Fibroblast of lung (primary cell): ENCODE data around the gene CSNK1D. TPM values are rescaled to one million over a fixed set of nuclear protein-coding genes. Genes with fewer than 3 reads are reported as not detected.

Experiments used
- DNase-seq, 2 donors: peaks; one replicate each; pipeline versions ENCODE4 v3.0.0 to v3.0.0-alpha.2; 2010; ENCODE audit warnings: low read depth in 2 of 2
- H2AFZ ChIP-seq: 2 replicates; pipeline ENCODE4 v1.5.1; 2012; ENCODE audit warnings: low read length, control low read depth, inconsistent platforms
- H3K27ac ChIP-seq: 2 replicates; pipeline ENCODE4 v1.5.1; 2011; ENCODE audit warnings: low read length, control low read depth; ENCODE audit not compliant: insufficient read depth
- H3K27me3 ChIP-seq: 2 replicates; pipeline ENCODE4 v1.5.1; 2011; ENCODE audit warnings: mild to moderate bottlenecking, low read length; ENCODE audit not compliant: control insufficient read depth, insufficient read depth
- H3K36me3 ChIP-seq: 2 replicates; pipeline ENCODE4 v1.5.1; 2011; ENCODE audit warnings: low read length; ENCODE audit not compliant: control insufficient read depth, insufficient read depth
- H3K4me1 ChIP-seq: 2 replicates; pipeline ENCODE4 v1.5.1; 2011; ENCODE audit warnings: low read length; ENCODE audit not compliant: control insufficient read depth, insufficient read depth; ENCODE audit errors: extremely low read depth
- H3K4me2 ChIP-seq: 2 replicates; pipeline ENCODE4 v1.5.1; 2011; ENCODE audit warnings: low read length, control low read depth; ENCODE audit not compliant: insufficient read depth; ENCODE audit errors: extremely low read depth
- H3K4me3 ChIP-seq, 4 experiments: fragments of 200-600 bp in 1 of 4; sonication (generic) in 1 of 4; replicated peaks in 1 of 4; 2 replicates each; pipeline ENCODE4 v1.5.1; 2011 to 2016; ENCODE audit warnings: low read length in 4 of 4, low read depth in 3 of 4, mild to moderate bottlenecking in 3 of 4, control low read depth in 2 of 4, inconsistent platforms in 1 of 4, mixed read lengths in 1 of 4; ENCODE audit not compliant: insufficient read depth in 1 of 4; ENCODE audit errors: control extremely low read depth in 1 of 4
- H3K79me2 ChIP-seq: 2 replicates; pipeline ENCODE4 v1.5.1; 2012; ENCODE audit warnings: mild to moderate bottlenecking, low read length, inconsistent platforms; ENCODE audit not compliant: control insufficient read depth, insufficient read depth
- H3K9ac ChIP-seq: 2 replicates; pipeline ENCODE4 v1.5.1; 2011; ENCODE audit warnings: mild to moderate bottlenecking, low read length, control low read depth; ENCODE audit not compliant: insufficient read depth
- H3K9me3 ChIP-seq: 2 replicates; pipeline ENCODE4 v1.5.1; 2012; ENCODE audit warnings: low read depth, low read length; ENCODE audit not compliant: control insufficient read depth, insufficient read depth
- H4K20me1 ChIP-seq: 2 replicates; pipeline ENCODE4 v1.5.1; 2011; ENCODE audit warnings: low read length; ENCODE audit not compliant: control insufficient read depth, insufficient read depth; ENCODE audit errors: extremely low read depth
- EZH2 ChIP-seq: IDR thresholded peaks from 2 replicates; pipeline ENCODE4 v1.5.1; 2012; ENCODE audit warnings: low read length, control low read depth, mild to moderate bottlenecking; ENCODE audit errors: missing control alignments
- polyA plus RNA-seq, 2 donors: library from polyadenylated mRNA; depleted of rRNA in 1 of 2; stranded (reverse) in 1 of 2; unstranded in 1 of 2; fragments of >200 nt; gene quantifications; 2 replicates each; pipeline ENCODE4 v1.2.1, GENCODE V29; 2011 to 2012; ENCODE audit warnings: missing spikeins in 1 of 2
- total RNA-seq: library from RNA; depleted of rRNA; stranded (reverse); fragments of >200 nt; gene quantifications from 2 replicates; pipeline ENCODE4 v1.2.1, GENCODE V29; 2014
- TF ChIP-seq, protein P1 (sequence below), 2 donors: IDR thresholded peaks in 1 of 2; conservative IDR thresholded peaks in 1 of 2; 1 replicate in 1 of 2; 2 replicates in 1 of 2; pipeline ENCODE4 v1.5.1; 2011 to 2012; ENCODE audit warnings: low read length in 2 of 2, control low read depth in 1 of 2, inconsistent platforms in 1 of 2, low read depth in 1 of 2, mild to moderate bottlenecking in 1 of 2

The CSNK1D gene
- total and polyA plus RNA-seq, 2 donors (not counting 1 experiment from before 2014, with no cell fraction given) = 64.9 to 112 TPM

DNA sequence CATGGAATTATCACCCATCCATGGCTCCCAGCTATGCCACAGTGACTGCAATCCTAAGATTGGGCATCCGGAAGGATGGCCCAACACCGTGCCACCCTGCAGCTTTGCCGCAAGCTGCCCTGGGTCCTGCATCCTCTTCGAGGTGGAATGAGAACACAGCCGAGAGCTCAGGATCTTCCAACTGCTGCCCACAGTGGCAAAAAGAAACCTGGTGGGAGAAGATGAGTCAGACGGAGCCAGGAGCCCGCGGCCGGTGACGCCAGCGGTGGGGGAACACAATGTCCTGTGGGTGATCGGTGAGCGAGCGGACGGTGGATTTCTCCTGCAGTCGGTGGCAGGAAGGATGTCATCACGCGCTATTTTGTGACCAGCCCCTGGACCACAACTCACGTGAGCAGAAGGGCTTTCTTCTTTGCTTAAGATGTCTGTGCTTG, 23.8 kb upstream of the CSNK1D start:
- H3K27ac ChIP-seq = peak overlapping the region; percentile 95
- H3K4me2 ChIP-seq = peak overlapping the region; percentile 69
- no peaks in the 10 kb centered on the region for H3K27me3 ChIP-seq
- no peaks in the 10 kb centered on the region for H3K9me3 ChIP-seq
- peak overlapping the region; percentile 71 for H3K9ac ChIP-seq
- DNase-seq = peak; percentile 85 to 93
- H3K4me1 ChIP-seq = peaks cover 17% of the 10 kb centered on the region
- H3K36me3 ChIP-seq = no peaks in the 10 kb centered on the region
- H2AFZ ChIP-seq = no peak overlapping the region
- H3K4me3 ChIP-seq = peak overlapping the region in 2 of 4 experiments; percentile 33 to 53
- no peaks in the 10 kb centered on the region for H3K79me2 ChIP-seq
- no peaks in the 10 kb centered on the region for H4K20me1 ChIP-seq
- TF ChIP-seq EZH2 = no peak
- TF ChIP-seq, protein P1, sequence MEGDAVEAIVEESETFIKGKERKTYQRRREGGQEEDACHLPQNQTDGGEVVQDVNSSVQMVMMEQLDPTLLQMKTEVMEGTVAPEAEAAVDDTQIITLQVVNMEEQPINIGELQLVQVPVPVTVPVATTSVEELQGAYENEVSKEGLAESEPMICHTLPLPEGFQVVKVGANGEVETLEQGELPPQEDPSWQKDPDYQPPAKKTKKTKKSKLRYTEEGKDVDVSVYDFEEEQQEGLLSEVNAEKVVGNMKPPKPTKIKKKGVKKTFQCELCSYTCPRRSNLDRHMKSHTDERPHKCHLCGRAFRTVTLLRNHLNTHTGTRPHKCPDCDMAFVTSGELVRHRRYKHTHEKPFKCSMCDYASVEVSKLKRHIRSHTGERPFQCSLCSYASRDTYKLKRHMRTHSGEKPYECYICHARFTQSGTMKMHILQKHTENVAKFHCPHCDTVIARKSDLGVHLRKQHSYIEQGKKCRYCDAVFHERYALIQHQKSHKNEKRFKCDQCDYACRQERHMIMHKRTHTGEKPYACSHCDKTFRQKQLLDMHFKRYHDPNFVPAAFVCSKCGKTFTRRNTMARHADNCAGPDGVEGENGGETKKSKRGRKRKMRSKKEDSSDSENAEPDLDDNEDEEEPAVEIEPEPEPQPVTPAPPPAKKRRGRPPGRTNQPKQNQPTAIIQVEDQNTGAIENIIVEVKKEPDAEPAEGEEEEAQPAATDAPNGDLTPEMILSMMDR (conservative IDR thresholded peaks at IDR 0.05 in 1 of 2, IDR thresholded peaks at IDR 0.05 in 1 of 2; ENCODE audit: low read depth in 1 of 2, low read length in 2 of 2) = no peak

DNA sequence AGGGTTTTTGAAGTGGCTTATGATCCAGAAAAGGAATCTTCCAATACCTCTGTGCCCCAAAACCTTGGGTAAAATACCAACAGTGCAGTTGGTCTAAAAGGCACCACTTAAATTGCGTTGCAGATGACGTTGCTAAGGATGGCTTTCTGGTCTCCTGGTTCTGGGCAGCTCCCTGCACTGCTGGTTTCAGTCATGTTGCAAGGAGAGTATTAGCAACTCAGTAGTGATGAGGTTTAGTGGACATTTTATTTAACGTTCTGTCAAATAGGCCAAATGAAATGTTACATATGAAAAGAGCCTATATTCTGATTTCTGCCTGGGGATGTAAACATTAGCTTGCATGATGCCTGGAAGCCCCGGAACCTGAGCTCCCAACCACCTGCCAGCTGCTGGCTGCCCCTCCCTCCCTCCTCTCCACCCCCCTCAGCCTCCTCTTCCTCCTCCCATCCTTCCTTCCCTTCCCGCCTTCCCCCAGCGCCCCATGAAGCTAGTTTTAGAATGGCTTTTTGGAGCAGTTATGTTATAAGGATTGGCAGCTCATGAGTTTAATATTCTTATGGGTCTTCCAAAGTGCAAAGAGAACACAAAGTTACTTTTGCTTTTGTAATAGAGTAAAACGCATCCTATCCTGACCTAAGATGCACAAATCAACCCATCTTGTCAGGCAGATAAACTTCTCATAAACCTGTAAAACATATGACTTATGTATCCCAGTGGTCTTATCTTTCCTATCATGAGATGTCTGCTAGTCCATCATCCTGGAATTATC, 23.2 kb upstream of the CSNK1D start:
- no peak overlapping the region for H3K9ac ChIP-seq
- H3K4me3 ChIP-seq = peak overlapping the region in 1 of 4 experiments; percentile 33

DNA sequence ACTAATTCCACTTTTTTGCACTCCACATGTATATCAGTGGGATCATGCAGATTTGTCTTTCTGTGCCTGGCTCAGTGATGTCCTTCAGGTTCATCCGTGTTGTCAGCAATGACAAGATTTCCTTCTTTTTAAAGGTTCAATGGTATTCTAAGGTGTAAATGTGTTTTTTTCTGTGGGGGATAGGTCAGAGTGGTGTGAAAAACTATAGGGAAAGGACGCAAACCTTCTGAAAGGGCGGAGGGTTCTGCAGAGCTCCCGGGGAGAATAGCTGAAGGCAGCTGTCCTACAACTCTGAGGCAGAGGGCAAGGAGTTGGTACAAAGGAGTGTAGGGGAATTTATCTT, 21.9 kb upstream of the CSNK1D start:
- H2AFZ ChIP-seq = no peak overlapping the region
- H3K27ac ChIP-seq = no peak overlapping the region
- H3K27me3 ChIP-seq = no peaks in the 10 kb centered on the region
- H3K4me3 ChIP-seq = no peak overlapping the region
- H3K4me1 ChIP-seq = peaks cover 17% of the 10 kb centered on the region
- TF ChIP-seq, protein P1 (conservative IDR thresholded peaks at IDR 0.05 in 1 of 2, IDR thresholded peaks at IDR 0.05 in 1 of 2; ENCODE audit: low read depth in 1 of 2, low read length in 2 of 2) = no peak
- TF ChIP-seq EZH2 = no peak
- no peak overlapping the region for H3K4me2 ChIP-seq
- H3K9me3 ChIP-seq = no peaks in the 10 kb centered on the region
- H4K20me1 ChIP-seq = no peaks in the 10 kb centered on the region
- DNase-seq = no peak
- H3K79me2 ChIP-seq = no peaks in the 10 kb centered on the region
- no peaks in the 10 kb centered on the region for H3K36me3 ChIP-seq
- no peak overlapping the region for H3K9ac ChIP-seq

More for the DNA sequence above, 23.2 kb upstream of the CSNK1D start:
- Histone ChIP-seq H3K79me2 (no peaks in the 10 kb centered on the region), H3K9me3 (no peaks in the 10 kb centered on the region), H3K27me3 (no peaks in the 10 kb centered on the region), H3K27ac (peak overlapping the region; percentile 95), H4K20me1 (no peaks in the 10 kb centered on the region), H3K36me3 (no peaks in the 10 kb centered on the region), H3K4me1 (peaks cover 17% of the 10 kb centered on the region), H2AFZ (no peak overlapping the region), H3K4me2 (peak overlapping the region; percentile 69)
- peak in 1 of 2 donors; percentile 44 for DNase-seq
- no peak for TF ChIP-seq EZH2
- TF ChIP-seq, protein P1 (conservative IDR thresholded peaks at IDR 0.05 in 1 of 2, IDR thresholded peaks at IDR 0.05 in 1 of 2; ENCODE audit: low read depth in 1 of 2, low read length in 2 of 2) = no peak
